HCT116 (cell line): ENCODE measurements around the gene FBXO7. TPM values are rescaled to one million over a fixed set of nuclear protein-coding genes. Genes with fewer than 3 reads are reported as not detected.

Experiments
- ATAC-seq: fragments of 200-7000 bp; cut with Tn5 transposase; 2 replicates; pipeline ENCODE4 v1.9.1; 2020; ENCODE audit warnings: mild to moderate bottlenecking, moderate library complexity
- BruUV-seq: library from RNA; stranded (reverse); fragments of 400-500 nt; replicated peaks from 2 replicates; lab custom pipeline; 2021; lab: Mats Ljungman, UMichigan
- CTCF ChIA-PET: fragments of 300-600 bp; sonication (Branson Sonifier 250); formaldehyde crosslinking; loops from one replicate; lab custom pipeline; 2021; ENCODE audit warnings: antibody characterized with exemption; lab: Charles Lee
- POLR2A ChIA-PET: fragments of 300-600, 350-600 bp; sonication (Branson Sonifier 250); formaldehyde crosslinking; loops from one replicate; lab custom pipeline; 2021; ENCODE audit warnings: antibody characterized with exemption; lab: Charles Lee
- RAD21 ChIA-PET, 2 experiments: fragments of 300-600 bp; sonication (Branson Sonifier 250); formaldehyde crosslinking; loops; one replicate each; lab custom pipeline; 2023; ENCODE audit warnings: low total read pairs in 2 of 2; ENCODE audit not compliant: uncharacterized antibody in 2 of 2, unreplicated experiment in 2 of 2, low non-redundant PET in 1 of 2; lab: Charles Lee
- DNase-seq: peaks from one replicate; pipeline ENCODE4 v3.0.0-alpha.2; 2010; ENCODE audit warnings: low read depth, low spot score
- H2AFZ ChIP-seq: fragments of 200-600 bp; shearing (Covaris generic), sonication (generic); 2 replicates; pipeline ENCODE4 v1.6.1; 2017; ENCODE audit warnings: low read depth, mixed run types, mixed read lengths, antibody characterized with exemption, low read length; ENCODE audit not compliant: poor library complexity, severe bottlenecking
- H3K27ac ChIP-seq: 2 replicates; pipeline ENCODE4 v1.5.1; 2012; ENCODE audit warnings: low read depth, low read length
- H3K27me3 ChIP-seq: fragments of 200-600 bp; sonication (generic); 2 replicates; pipeline ENCODE4 v1.6.1; 2016; ENCODE audit warnings: mixed run types, low read length, mixed read lengths; ENCODE audit not compliant: insufficient read depth
- H3K36me3 ChIP-seq, 2 experiments: fragments of 200-500 bp in 1 of 2; fragments of 200-600 bp in 1 of 2; sonication (Bioruptor generic) in 1 of 2; sonication (generic) in 1 of 2; 2 replicates each; pipeline versions ENCODE4 v1.5.1 to v1.6.1; 2014 to 2016; ENCODE audit warnings: low read length in 2 of 2, inconsistent platforms in 1 of 2, mixed read lengths in 1 of 2, mixed run types in 1 of 2; ENCODE audit not compliant: insufficient read depth in 2 of 2, control insufficient read depth in 1 of 2
- H3K4me1 ChIP-seq, 2 experiments: fragments of 200-600 bp in 1 of 2; sonication (generic) in 1 of 2; 2 replicates each; pipeline versions ENCODE4 v1.5.1 to v1.6.1; 2012 to 2017; ENCODE audit warnings: low read length in 2 of 2, inconsistent platforms in 1 of 2, mild to moderate bottlenecking in 1 of 2, mixed read lengths in 1 of 2, mixed run types in 1 of 2, moderate library complexity in 1 of 2; ENCODE audit not compliant: insufficient read depth in 2 of 2, control insufficient read depth in 1 of 2
- H3K4me2 ChIP-seq: fragments of 200-600 bp; sonication (generic); 2 replicates; pipeline ENCODE4 v1.6.1; 2017; ENCODE audit warnings: mixed run types, low read length, mixed read lengths
- H3K4me3 ChIP-seq, 2 experiments: fragments of 200-600 bp in 1 of 2; sonication (generic) in 1 of 2; replicated peaks in 1 of 2; 2 replicates each; pipeline ENCODE4 v1.5.1; 2011 to 2016; ENCODE audit warnings: low read length in 2 of 2, control low read depth in 1 of 2, low read depth in 1 of 2, mild to moderate bottlenecking in 1 of 2, mixed read lengths in 1 of 2, mixed run types in 1 of 2
- H3K79me2 ChIP-seq: fragments of 200-600 bp; sonication (generic); 2 replicates; pipeline ENCODE4 v1.6.1; 2017; ENCODE audit warnings: mild to moderate bottlenecking, mixed run types, low read length, moderate library complexity, mixed read lengths; ENCODE audit not compliant: insufficient read depth
- H3K9ac ChIP-seq: fragments of 200-600 bp; sonication (generic); 2 replicates; pipeline ENCODE4 v1.6.1; 2016; ENCODE audit warnings: low read length, mixed read lengths
- H3K9me2 ChIP-seq: fragments of 200-600 bp; sonication (generic), shearing (Covaris generic); 2 replicates; pipeline ENCODE4 v1.6.1; 2017; ENCODE audit warnings: mixed run types, mild to moderate bottlenecking, moderate library complexity; ENCODE audit not compliant: insufficient read depth
- H3K9me3 ChIP-seq, 2 experiments: fragments of 200-500 bp in 1 of 2; fragments of 200-600 bp in 1 of 2; sonication (Bioruptor generic) in 1 of 2; sonication (generic) in 1 of 2; 2 replicates each; pipeline ENCODE4 v1.6.1; 2014 to 2017; ENCODE audit warnings: low read length in 2 of 2, mixed read lengths in 2 of 2, inconsistent platforms in 1 of 2, low read depth in 1 of 2, mild to moderate bottlenecking in 1 of 2, mixed run types in 1 of 2, moderate library complexity in 1 of 2; ENCODE audit not compliant: control insufficient read depth in 1 of 2, insufficient read depth in 1 of 2
- H4K20me1 ChIP-seq: fragments of 200-600 bp; sonication (generic), shearing (Covaris generic); 2 replicates; pipeline ENCODE4 v1.6.1; 2017; ENCODE audit warnings: mixed run types, mild to moderate bottlenecking, moderate library complexity; ENCODE audit not compliant: insufficient read depth
- CBX3 ChIP-seq: IDR thresholded peaks from 2 replicates; pipeline ENCODE4 v1.6.1; 2012; ENCODE audit warnings: low read depth
- CEBPB ChIP-seq: IDR thresholded peaks from 2 replicates; pipeline ENCODE4 v1.6.1; 2012; ENCODE audit warnings: low read depth
- EGR1 ChIP-seq: IDR thresholded peaks from 2 replicates; pipeline ENCODE4 v1.6.1; 2012; ENCODE audit warnings: low read depth
- ELF1 ChIP-seq: IDR thresholded peaks from 2 replicates; pipeline ENCODE4 v1.6.1; 2012; ENCODE audit warnings: low read depth, borderline replicate concordance
- EZH2 ChIP-seq: fragments of 200-600 bp; sonication (generic); IDR thresholded peaks from 2 replicates; pipeline ENCODE4 v1.6.1; 2017; ENCODE audit warnings: antibody characterized with exemption, mixed run types
- EZH2phosphoT487 ChIP-seq: fragments of 200-600 bp; IDR thresholded peaks from 2 replicates; pipeline ENCODE4 v1.6.1; 2018; ENCODE audit warnings: antibody characterized with exemption, borderline replicate concordance
- FOSL1 ChIP-seq: IDR thresholded peaks from 2 replicates; pipeline ENCODE4 v1.6.1; 2012; ENCODE audit warnings: low read depth
- JUND ChIP-seq: IDR thresholded peaks from 2 replicates; pipeline ENCODE4 v1.6.1; 2012
- MAX ChIP-seq: IDR thresholded peaks from 2 replicates; pipeline ENCODE4 v1.6.1; 2012
- POLR2A ChIP-seq: IDR thresholded peaks from 2 replicates; pipeline ENCODE4 v1.7.0; 2011; ENCODE audit warnings: borderline replicate concordance; ENCODE audit not compliant: insufficient read depth, insufficient read length; ENCODE audit errors: extremely low read depth
- SIN3A ChIP-seq: IDR thresholded peaks from 2 replicates; pipeline ENCODE4 v1.6.1; 2012; ENCODE audit warnings: low read depth
- SRF ChIP-seq: IDR thresholded peaks from 2 replicates; pipeline ENCODE4 v1.6.1; 2012; ENCODE audit warnings: low read depth
- TCF7L2 ChIP-seq: IDR thresholded peaks from 2 replicates; pipeline ENCODE4 v1.7.0; 2011; ENCODE audit warnings: borderline replicate concordance, inconsistent platforms; ENCODE audit not compliant: insufficient read depth, insufficient read length; ENCODE audit errors: extremely low read depth
- YY1 ChIP-seq: IDR thresholded peaks from 2 replicates; pipeline ENCODE4 v1.6.1; 2011; ENCODE audit warnings: low read length, low read depth, moderate library complexity, mild to moderate bottlenecking; ENCODE audit not compliant: insufficient replicate concordance; ENCODE audit errors: extremely low read depth
- ZBTB33 ChIP-seq: IDR thresholded peaks from 2 replicates; pipeline ENCODE4 v1.6.1; 2011; ENCODE audit warnings: mild to moderate bottlenecking, low read length, moderate library complexity; ENCODE audit not compliant: insufficient replicate concordance; ENCODE audit errors: extremely low read depth
- ZFX ChIP-seq: fragments of 450-650 bp; IDR thresholded peaks from 2 replicates; pipeline ENCODE4 v1.6.1; 2017
- intact Hi-C: fragments of 100-400 bp; cut with micrococcal nuclease; formaldehyde crosslinking; loops from 2 replicates; pipeline ENCODE4 v1.10.0; 2022
- total RNA-seq: library from RNA; stranded (reverse); gene quantifications from one replicate; pipeline ENCODE4 v1.2.1, GENCODE V29; 2021; ENCODE audit not compliant: unreplicated experiment
- TF ChIP-seq, protein P1 (sequence below): IDR thresholded peaks from 2 replicates; pipeline ENCODE4 v1.6.1; 2012

Gene FBXO7
- total RNA-seq, 1 experiment from 2014 or later: 69.2 TPM

- BruUV-seq: no TSS peak
- no peak overlapping the region for H3K4me2 ChIP-seq
- TF ChIP-seq SIN3A: no peak
- TF ChIP-seq ELF1: no peak
- TF ChIP-seq ZFX: no peak
- no peak for TF ChIP-seq YY1
- TF ChIP-seq, protein P1, sequence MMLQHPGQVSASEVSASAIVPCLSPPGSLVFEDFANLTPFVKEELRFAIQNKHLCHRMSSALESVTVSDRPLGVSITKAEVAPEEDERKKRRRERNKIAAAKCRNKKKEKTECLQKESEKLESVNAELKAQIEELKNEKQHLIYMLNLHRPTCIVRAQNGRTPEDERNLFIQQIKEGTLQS: no peak
- no peak for TF ChIP-seq SRF
- no peak for TF ChIP-seq CBX3
- TF ChIP-seq JUND: no peak
- TF ChIP-seq ZBTB33: no peak
- no peaks in the 10 kb centered on the region for H3K36me3 ChIP-seq
- no peaks in the 10 kb centered on the region for H4K20me1 ChIP-seq
- ChIA-PET POLR2A (no interaction called here), CTCF (interaction anchor here (0.7 kb wide), 1 partner anchor 66 kb away, joined by 3 read pairs; no protein-coding TSS in a partner anchor), RAD21 (no interaction called here)
- H3K9me2 ChIP-seq: no peaks in the 10 kb centered on the region
- no peaks in the 10 kb centered on the region for H3K4me1 ChIP-seq
- no peaks in the 10 kb centered on the region for H3K9me3 ChIP-seq
- intact Hi-C loops: no loop called here
- H3K27ac ChIP-seq: no peak overlapping the region
- H3K79me2 ChIP-seq: no peaks in the 10 kb centered on the region
- H2AFZ ChIP-seq: no peak overlapping the region
- ATAC-seq (no peak), DNase-seq (no peak)
- H3K27me3 ChIP-seq: no peaks in the 10 kb centered on the region
- no peak overlapping the region for H3K4me3 ChIP-seq
- H3K9ac ChIP-seq: no peak overlapping the region
These were observed 34.4 kb downstream of the FBXO7 start for GRCh38 chr22:32509045-32509444.

GRCh38 chr22:32511274-32511673, 36.7 kb downstream of the FBXO7 start:
- H3K36me3 ChIP-seq: no peaks in the 10 kb centered on the region
- RAD21 ChIA-PET: no interaction called here
- POLR2A ChIA-PET: no interaction called here
- no peaks in the 10 kb centered on the region for H3K9me3 ChIP-seq
- BruUV-seq: no TSS peak
- TF ChIP-seq TCF7L2: no peak
- no peak for TF ChIP-seq CEBPB
- no peak for TF ChIP-seq MAX
- no peak for TF ChIP-seq FOSL1
- TF ChIP-seq EGR1: no peak
- TF ChIP-seq YY1: no peak
- no peak for TF ChIP-seq ZFX
- no peak for TF ChIP-seq SIN3A
- TF ChIP-seq EZH2: no peak
- TF ChIP-seq EZH2phosphoT487: no peak
- TF ChIP-seq POLR2A: no peak
- H3K79me2 ChIP-seq: no peaks in the 10 kb centered on the region
- H3K4me3 ChIP-seq: no peak overlapping the region
- ATAC-seq: no peak
- H3K4me1 ChIP-seq: no peaks in the 10 kb centered on the region
- DNase-seq: no peak
- CTCF ChIA-PET: no interaction called here
- H2AFZ ChIP-seq: no peak overlapping the region
- no peak overlapping the region for H3K27ac ChIP-seq
- H3K9ac ChIP-seq: no peak overlapping the region
- no peaks in the 10 kb centered on the region for H3K27me3 ChIP-seq
- no peak overlapping the region for H3K4me2 ChIP-seq
- no peaks in the 10 kb centered on the region for H3K9me2 ChIP-seq
- no peaks in the 10 kb centered on the region for H4K20me1 ChIP-seq
- intact Hi-C loops: no loop called here
